GM18519 (cell line): ENCODE results near the gene OTOP2.

Experiments
- ATAC-seq: cut with Tn5 transposase; IDR thresholded peaks from one replicate; pipeline ENCODE4 v1.9.1; 2021; ENCODE audit warnings: mild to moderate bottlenecking, moderate library complexity; ENCODE audit not compliant: unreplicated experiment, low FRiP score

OTOP2 gene

GRCh38 chr17:74922694-74923537, 1.2 kb upstream of the OTOP2 start, which contains the start of gene USH1G:
Gene USH1G, minus strand, starts transcription at chr17:74923255. Its CDS starts 182 bp downstream, at chr17:74923073.
- ATAC-seq, result no peak

- ATAC-seq, result no peak
These were observed 379 bp upstream of the OTOP2 start for GRCh38 chr17:74923538-74924249.

GRCh38 chr17:74925242-74925641, 1.2 kb downstream of the OTOP2 start:
- no peak for ATAC-seq

GRCh38 chr17:74928786-74929185, 4.7 kb downstream of the OTOP2 start:
- ATAC-seq, result no peak

GRCh38 chr17:74930535-74931036, 6.5 kb downstream of the OTOP2 start:
- no peak for ATAC-seq

- no peak for ATAC-seq
These were observed 11.0 kb downstream of the OTOP2 start for GRCh38 chr17:74935048-74935447.

- ATAC-seq, result no peak
These were observed 11.8 kb downstream of the OTOP2 start, which contains the start of gene OTOP3 for GRCh38 chr17:74935585-74936469. Gene OTOP3, plus strand, starts transcription at chr17:74935898. Its CDS starts 24 bp downstream, at chr17:74935922.

- ATAC-seq, result no peak
These were observed 12.4 kb downstream of the OTOP2 start for GRCh38 chr17:74936470-74936799.

- no peak for ATAC-seq
These were observed 13.3 kb downstream of the OTOP2 start for GRCh38 chr17:74937064-74938051.

- ATAC-seq, result no peak
These were observed 14.3 kb downstream of the OTOP2 start for GRCh38 chr17:74938194-74938950.

- no peak for ATAC-seq
These were observed 15.5 kb downstream of the OTOP2 start for GRCh38 chr17:74939534-74939933.

GRCh38 chr17:74941128-74941725, 17.2 kb downstream of the OTOP2 start:
- ATAC-seq, result no peak

- ATAC-seq, result no peak
These were observed 19.9 kb downstream of the OTOP2 start for GRCh38 chr17:74943808-74944522.

- ATAC-seq, result no peak
These were observed 21.5 kb downstream of the OTOP2 start for GRCh38 chr17:74945543-74945942.

- ATAC-seq, result no peak
These were observed 22.6 kb downstream of the OTOP2 start for GRCh38 chr17:74946641-74947040.

- no peak for ATAC-seq
These were observed 23.1 kb downstream of the OTOP2 start for GRCh38 chr17:74947041-74947754.
